MV-4-11 (cell line): ENCODE data around the gene ABCG1.

Experiments
- DNase-seq: peaks from one replicate; lab custom pipeline; 2025; lab: John Stamatoyannopoulos, UW

Gene ABCG1

GRCh38 chr21:42271065-42271464 is 52.1 kb downstream of the ABCG1 start:
- DNase-seq: no peak

- no peak for DNase-seq
Measured at GRCh38 chr21:42272109-42272962, 53.4 kb downstream of the ABCG1 start.

- DNase-seq: no peak
Measured at GRCh38 chr21:42272984-42273600, 54.2 kb downstream of the ABCG1 start.

GRCh38 chr21:42276076-42276475 is 57.1 kb downstream of the ABCG1 start:
- no peak for DNase-seq

- no peak for DNase-seq
Measured at GRCh38 chr21:42276526-42277154, 57.7 kb downstream of the ABCG1 start.

- DNase-seq: no peak
Measured at GRCh38 chr21:42277593-42277992, 58.7 kb downstream of the ABCG1 start.

GRCh38 chr21:42278451-42279149 is 59.7 kb downstream of the ABCG1 start:
- no peak for DNase-seq

- no peak for DNase-seq
Measured at GRCh38 chr21:42279341-42279871, 60.5 kb downstream of the ABCG1 start.

GRCh38 chr21:42279888-42280287 is 60.9 kb downstream of the ABCG1 start:
- DNase-seq: no peak

GRCh38 chr21:42280356-42281180 is 61.6 kb downstream of the ABCG1 start:
- no peak for DNase-seq

- DNase-seq: no peak
Measured at GRCh38 chr21:42281181-42281680, 62.3 kb downstream of the ABCG1 start.

- no peak for DNase-seq
Measured at GRCh38 chr21:42282021-42282420, 63.1 kb downstream of the ABCG1 start.

GRCh38 chr21:42282715-42283114 is 63.8 kb downstream of the ABCG1 start:
- DNase-seq: no peak

GRCh38 chr21:42285569-42286245 is 66.8 kb downstream of the ABCG1 start:
- DNase-seq: no peak

GRCh38 chr21:42286416-42286815 is 67.5 kb downstream of the ABCG1 start:
- no peak for DNase-seq

- no peak for DNase-seq
Measured at GRCh38 chr21:42287193-42288083, 68.5 kb downstream of the ABCG1 start.

GRCh38 chr21:42288962-42289361 is 70.0 kb downstream of the ABCG1 start:
- DNase-seq: no peak

- peak; percentile 83 for DNase-seq
Measured at GRCh38 chr21:42289926-42290325, 71.0 kb downstream of the ABCG1 start.

GRCh38 chr21:42290505-42290904 is 71.6 kb downstream of the ABCG1 start:
- DNase-seq: no peak
